ENCODE measurements around the gene NOS1AP.

- TF ChIP-seq CTCF (conservative IDR thresholded peaks at IDR 0.05; ENCODE audit: low read depth in 2 of 2) (no peak), POLR2AphosphoS5 (IDR thresholded peaks at IDR 0.05; ENCODE audit: low read depth) (no peak), EZH2phosphoT487 (IDR thresholded peaks at IDR 0.05; ENCODE audit: unreplicated experiment) (no peak), EZH2 (IDR thresholded peaks at IDR 0.05; ENCODE audit: low read depth, unreplicated experiment) (no peak), ETS1 (IDR thresholded peaks at IDR 0.05) (no peak), ZNF331 (CRISPR knock-in tag; IDR thresholded peaks at IDR 0.05; ENCODE audit: low read depth) (no peak), CREB1 (CRISPR knock-in tag; IDR thresholded peaks at IDR 0.05; ENCODE audit: low read depth) (no peak), JUNB (IDR thresholded peaks at IDR 0.05; ENCODE audit: unreplicated experiment) (no peak), ZNF114 (CRISPR knock-in tag; IDR thresholded peaks at IDR 0.05) (no peak)
- TF ChIP-seq, protein P1, sequence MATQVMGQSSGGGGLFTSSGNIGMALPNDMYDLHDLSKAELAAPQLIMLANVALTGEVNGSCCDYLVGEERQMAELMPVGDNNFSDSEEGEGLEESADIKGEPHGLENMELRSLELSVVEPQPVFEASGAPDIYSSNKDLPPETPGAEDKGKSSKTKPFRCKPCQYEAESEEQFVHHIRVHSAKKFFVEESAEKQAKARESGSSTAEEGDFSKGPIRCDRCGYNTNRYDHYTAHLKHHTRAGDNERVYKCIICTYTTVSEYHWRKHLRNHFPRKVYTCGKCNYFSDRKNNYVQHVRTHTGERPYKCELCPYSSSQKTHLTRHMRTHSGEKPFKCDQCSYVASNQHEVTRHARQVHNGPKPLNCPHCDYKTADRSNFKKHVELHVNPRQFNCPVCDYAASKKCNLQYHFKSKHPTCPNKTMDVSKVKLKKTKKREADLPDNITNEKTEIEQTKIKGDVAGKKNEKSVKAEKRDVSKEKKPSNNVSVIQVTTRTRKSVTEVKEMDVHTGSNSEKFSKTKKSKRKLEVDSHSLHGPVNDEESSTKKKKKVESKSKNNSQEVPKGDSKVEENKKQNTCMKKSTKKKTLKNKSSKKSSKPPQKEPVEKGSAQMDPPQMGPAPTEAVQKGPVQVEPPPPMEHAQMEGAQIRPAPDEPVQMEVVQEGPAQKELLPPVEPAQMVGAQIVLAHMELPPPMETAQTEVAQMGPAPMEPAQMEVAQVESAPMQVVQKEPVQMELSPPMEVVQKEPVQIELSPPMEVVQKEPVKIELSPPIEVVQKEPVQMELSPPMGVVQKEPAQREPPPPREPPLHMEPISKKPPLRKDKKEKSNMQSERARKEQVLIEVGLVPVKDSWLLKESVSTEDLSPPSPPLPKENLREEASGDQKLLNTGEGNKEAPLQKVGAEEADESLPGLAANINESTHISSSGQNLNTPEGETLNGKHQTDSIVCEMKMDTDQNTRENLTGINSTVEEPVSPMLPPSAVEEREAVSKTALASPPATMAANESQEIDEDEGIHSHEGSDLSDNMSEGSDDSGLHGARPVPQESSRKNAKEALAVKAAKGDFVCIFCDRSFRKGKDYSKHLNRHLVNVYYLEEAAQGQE (IDR thresholded peaks at IDR 0.05; ENCODE audit: unreplicated experiment): no peak
Observed at GRCh38 chr1:162070094-162070748, 730 bp downstream of the NOS1AP start.
